ENCODE measurements around the gene ADAM15.
A peak's percentile ranks its signal among the peaks of the same experiment; 100 is the strongest.

ADAM15 gene

DNA sequence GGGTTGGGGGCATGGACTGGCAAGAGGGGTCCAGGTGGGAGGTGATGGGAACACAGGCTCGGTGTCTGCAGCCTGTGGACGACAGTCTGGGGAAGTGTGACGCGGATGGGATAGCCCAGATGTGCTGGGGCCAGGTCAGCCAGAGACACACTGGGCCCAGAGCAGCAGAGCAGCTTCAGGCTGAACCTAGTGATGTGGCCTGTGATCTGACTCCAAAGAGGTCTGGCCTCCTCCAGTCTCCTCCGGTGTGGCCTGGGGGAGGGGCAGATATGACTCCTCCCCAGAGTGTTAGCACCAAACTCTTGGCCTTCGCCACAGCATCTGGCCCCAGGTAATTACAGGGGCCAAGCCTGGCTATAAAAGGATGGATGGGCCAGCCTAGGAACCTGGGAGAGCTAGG is 41.0 kb downstream of the ADAM15 start:
- no peak for DNase-seq

DNA sequence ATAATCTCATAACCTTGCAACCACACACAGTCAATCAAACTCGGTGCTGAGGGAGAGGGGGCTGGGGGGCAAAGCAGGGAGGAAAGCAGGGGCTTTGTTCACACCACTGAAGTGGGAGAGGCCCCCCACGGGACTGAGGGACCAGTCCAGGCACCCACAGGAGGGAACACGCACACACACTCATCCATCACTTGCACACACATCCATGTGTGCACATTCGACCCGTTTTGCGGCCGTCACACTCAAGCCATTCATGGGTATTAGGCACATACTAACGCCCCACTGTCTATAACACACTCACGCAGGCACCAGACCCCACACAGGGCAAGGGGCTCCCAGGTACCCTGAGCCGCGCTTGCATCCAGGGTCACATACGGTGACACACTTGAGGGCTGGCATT is 41.5 kb downstream of the ADAM15 start:
- no peak for DNase-seq

DNA sequence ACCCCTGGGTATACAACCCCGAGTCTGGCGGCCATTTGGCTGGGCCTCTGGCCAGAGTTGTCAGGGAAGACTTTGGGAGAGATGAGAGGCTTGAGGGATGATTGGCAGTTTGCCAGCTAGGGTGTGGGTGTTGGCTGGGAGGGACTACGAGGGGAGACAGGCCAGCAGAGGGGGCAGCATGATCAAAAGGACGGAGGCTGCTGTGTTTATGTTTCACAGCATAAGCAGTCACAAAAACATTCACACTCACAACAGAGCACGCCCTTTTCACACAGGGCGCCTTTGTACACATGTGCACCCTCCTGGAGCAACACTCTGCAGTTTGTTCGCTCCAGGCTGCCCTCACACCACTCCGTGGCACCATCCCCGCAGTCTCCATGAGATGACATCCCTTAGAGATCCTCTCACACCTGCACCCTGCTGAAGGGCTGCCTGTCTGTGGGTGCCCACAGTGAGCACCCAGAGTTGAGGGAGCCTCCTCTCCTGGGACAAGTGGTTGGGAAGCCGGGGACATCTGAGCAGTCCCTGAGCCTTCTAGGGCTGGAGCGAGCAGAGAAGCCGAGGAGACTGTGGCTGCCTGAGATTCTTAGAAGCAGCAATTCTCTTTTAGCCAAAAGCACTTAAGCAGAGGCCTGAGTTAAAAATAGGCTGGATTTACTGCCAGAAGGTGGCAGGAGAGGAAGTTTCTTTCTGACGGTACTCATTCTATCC is 43.0 kb downstream of the ADAM15 start:
- peak; percentile 23 for DNase-seq

DNA sequence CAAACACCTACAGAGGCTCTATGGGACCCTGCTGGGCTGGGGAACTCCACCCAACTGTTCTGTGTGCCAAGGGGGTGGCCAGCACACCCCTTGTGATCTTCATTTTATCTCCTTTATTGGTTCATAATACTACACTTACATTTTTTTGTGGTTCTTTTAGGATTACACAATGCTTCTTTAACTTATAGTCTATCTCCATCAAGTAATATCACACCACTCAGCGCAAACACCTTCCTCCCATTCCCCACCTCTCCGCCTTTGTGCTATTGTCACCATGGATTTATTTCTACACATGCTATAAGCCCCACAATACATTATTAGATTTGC is 43.5 kb downstream of the ADAM15 start:
- DNase-seq = no peak

DNA sequence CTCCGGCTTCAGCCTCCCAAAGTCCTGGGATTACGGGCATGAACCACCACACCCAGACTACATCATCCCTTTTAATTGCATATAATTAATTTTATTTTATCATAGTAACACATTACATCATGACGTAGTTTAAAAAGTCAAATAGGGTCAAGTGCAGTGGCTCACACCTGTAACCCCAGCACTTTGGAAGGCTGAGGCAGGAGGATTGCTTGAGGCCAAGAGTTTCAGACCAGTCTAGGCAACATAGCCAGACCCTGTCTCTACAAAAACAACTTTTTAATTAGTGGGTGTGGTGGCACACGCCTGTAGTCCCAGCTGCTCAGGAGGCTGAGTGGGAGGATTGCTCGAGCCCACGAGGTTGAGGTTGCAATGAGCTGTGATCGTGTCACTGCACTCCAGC is 48.2 kb downstream of the ADAM15 start:
- no peak for DNase-seq

DNA sequence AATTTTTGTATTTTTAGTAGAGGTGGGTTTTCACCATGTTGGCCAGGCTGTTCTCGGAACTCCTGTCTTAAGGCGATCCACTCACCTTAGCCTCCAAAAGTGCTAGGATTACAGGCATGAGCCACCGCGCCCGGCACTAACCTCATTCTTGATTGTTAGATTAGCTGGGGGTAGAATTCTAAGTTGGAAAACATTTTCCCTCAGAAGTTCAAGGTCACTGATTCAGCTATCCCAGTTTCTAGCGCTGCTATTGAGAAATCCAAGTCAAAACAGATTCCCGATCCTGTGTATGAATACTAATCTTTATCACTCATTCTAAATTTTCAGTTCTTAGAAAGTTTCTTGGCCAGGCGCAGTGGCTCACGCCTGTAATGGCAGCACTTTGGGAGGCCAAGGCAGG is 52.2 kb downstream of the ADAM15 start:
- no peak for DNase-seq

DNA sequence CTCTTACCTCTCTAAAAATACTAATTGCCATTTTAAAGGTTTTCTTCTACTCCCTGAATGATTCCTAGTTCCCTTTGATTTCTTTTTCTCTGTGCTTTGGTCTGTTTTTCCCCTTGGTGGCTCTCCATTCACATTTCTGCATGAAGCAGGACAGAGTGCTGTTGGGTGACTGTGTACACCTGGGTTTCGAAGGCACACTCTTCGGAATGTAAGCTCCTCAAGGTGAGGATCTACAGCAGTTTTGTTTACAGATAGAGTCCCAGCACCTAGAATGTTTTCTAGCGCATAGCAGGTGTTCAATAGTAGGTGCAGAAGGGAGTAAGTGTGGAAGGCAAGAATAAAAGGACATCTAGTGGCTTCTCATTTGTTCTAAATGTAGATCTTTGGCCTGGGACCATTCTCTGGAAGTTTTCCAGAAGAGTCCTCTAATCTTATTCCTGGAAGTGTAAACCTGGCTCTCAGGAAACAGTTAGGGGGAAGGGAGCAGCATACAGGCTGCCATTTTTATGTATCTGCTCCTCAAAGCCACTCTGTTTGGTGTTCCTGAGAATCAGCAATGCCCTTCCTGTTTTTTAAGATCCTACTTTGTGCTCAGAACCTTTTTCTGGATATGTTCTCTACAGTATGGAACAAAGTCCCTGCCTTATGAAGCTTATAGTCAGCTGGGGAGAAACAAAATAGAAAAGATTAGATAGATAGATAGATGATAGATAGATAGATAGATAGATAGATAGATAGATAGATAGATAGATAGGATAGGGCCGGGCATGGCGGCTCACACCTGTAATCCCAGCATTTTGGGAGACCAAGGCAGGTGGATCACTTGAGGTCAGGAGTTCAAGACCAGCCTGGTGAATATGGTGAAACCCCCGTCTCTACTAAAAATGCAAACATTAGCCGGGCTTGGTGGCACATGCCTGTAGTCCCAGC is 53.8 kb downstream of the ADAM15 start:
- DNase-seq = no peak

DNA sequence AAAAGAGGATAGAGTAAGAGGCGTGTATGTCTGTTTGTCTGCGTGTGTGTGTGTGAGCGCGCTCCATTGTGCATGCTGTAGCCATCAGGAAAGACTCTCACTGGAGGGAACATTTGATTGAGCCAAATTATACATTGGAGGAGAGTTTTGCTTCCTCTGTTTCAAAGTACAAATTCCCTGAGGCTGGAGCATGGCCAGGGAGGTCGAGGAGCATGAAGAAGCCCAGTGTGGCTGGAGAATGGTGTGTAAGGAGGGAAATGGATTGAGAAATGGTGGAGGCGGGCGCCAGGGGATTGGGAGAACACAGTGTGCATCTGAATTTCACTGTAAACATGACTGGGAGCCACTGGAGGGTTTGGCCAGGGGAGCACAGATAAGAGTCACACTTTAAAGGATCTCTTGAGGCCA is 54.5 kb downstream of the ADAM15 start:
- DNase-seq = no peak

DNA sequence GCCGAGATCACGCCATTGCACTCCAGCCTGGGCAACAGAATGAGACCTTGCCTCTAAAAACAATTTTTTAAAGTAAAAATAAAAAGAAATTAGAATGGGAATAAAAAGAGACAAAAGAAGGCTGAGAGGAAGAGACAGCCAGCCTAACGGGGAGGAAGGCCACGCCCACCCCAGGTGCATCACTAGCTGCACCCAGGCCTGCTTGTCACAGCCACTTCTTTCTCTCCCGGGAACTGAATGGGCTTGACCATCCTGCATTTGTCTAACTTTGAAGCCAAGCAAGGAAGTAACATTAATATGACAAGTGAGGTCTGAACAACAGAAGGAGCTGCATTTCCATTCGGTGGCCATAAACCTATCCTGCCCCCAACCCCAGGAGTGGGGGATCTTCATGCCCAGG is 55.7 kb downstream of the ADAM15 start:
- no peak for DNase-seq

DNA sequence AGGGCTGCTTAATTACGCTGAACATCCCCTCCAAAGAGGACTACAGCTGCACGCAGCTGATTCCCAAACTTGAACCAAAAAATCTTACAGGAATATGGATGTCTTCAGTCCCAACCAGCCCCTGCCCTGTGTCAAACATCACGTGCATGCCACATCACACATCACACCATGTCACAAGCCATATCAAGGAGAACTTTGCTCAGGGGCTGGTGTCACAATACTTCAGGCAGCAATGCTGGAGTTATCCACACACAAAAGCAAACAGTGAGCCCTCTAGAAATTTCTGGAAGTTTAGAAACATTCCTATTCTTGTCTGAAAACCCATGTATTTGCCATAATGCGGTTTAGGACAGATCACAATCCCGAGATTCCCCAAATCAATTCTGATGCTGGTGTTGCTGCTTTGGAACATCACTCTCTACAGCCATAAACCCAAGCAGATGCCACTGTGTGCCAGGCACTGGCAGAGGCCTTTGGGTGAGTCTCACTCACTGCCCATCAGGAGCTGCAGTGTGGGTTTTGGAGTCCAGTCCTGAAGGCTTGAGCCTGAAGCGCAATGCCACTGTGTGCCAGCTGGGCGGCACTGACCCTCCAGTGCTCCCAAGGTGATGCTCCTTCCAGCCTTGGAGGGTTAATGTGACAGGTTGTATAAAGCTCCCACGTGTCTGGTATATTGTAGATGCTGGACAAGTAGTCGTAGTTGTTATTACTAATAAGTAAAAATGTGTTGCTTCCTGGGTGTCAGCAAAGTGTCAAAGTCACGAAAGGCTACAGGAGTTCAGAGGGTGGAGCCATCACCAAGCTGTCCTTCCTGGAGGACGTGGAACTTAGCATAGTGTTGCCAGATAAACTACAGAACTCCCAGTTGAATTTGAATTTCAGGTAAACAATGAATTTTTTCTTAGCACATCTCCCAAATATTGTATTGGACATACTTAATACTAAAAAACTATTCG is 56.5 kb downstream of the ADAM15 start:
- DNase-seq = no peak

DNA sequence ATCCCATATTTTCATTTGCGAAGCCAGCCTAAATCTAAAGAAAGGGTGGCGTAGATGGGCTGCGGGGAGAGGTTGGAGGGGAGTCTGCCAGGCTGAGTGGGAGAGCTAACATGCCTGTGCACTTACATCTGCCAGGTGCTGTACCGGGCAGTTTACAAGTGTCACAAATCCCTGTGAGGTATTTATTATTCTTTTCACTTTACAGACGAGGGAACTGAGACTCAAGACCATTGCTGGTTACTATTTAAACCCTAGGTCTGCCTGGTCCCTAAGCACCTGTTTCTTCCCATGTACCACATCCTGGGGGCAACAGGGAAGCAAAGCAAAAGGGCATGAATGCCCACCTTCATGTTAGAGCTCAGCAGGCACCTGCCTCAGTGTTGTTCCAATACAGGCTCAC is 57.2 kb downstream of the ADAM15 start:
- DNase-seq = no peak

DNA sequence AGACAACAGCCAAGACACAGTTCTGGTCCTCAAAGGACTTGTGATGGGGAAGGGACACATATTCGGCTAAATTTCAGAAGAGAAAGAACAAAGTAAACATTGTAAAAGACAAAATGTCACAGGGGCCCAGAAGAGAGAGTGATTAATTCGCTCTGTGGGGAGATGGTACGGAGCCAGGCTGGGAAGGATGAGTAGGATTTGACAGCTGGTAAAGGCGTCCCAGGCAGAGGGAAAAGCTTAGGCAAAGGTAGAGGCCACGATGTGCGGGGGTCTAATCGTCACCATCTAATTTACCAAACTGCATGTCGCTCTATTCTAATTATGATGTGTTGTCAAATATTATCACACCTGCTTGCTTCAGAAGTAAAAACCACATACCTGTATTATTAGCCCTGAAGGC is 59.3 kb downstream of the ADAM15 start:
- no peak for DNase-seq

DNA sequence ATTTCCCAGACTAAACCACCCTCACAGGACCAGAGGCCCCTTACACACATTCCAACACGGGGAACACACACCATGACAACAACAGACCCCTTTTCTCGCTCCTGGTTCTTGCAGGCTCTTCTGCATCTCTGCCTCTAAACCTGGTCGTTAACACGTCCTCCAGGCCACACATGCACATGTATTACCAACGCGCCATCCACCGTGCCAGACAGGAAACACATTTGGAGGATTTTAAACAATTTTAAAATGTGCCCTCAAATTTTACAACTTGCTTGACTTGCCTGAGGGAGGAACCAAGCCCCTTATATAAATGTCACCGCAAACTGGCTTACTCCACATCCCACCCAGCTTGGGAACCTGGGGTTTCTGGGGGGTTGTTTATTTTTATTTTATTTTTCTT is 59.7 kb downstream of the ADAM15 start:
- no peak for DNase-seq
